OCI-LY7 (cell line): ENCODE measurements around the gene CHRNA4. TPM values are rescaled to one million over a fixed set of nuclear protein-coding genes. Genes with fewer than 3 reads are reported as not detected.

Source experiments
- BruUV-seq: library from RNA; stranded (reverse); fragments of 400-500 nt; replicated peaks from 2 replicates; lab custom pipeline; 2021; lab: Mats Ljungman, UMichigan
- CTCF ChIA-PET: fragments of 300-600 bp; sonication (Branson Sonifier 250); formaldehyde crosslinking; loops from one replicate; lab custom pipeline; 2022; ENCODE audit warnings: antibody characterized with exemption; ENCODE audit not compliant: unreplicated experiment; lab: Charles Lee
- POLR2A ChIA-PET: fragments of 300-600 bp; sonication (Branson Sonifier 250); formaldehyde crosslinking; loops from one replicate; lab custom pipeline; 2022; ENCODE audit warnings: antibody characterized with exemption; lab: Charles Lee
- DNase-seq: peaks from one replicate; pipeline ENCODE4 v3.0.0-alpha.2; 2015; ENCODE audit warnings: low spot score
- H2AFZ ChIP-seq: fragments of 200-600 bp; sonication (generic), shearing (Covaris generic); 2 replicates; pipeline ENCODE4 v1.6.1; 2014; ENCODE audit warnings: mild to moderate bottlenecking, antibody characterized with exemption, low read length, moderate library complexity
- H3K27ac ChIP-seq: fragments of 200-600 bp; sonication (generic); 2 replicates; pipeline ENCODE4 v1.5.1; 2014; ENCODE audit warnings: mixed run types, low read depth, mild to moderate bottlenecking, moderate library complexity, low read length, inconsistent platforms; ENCODE audit not compliant: poor library complexity, severe bottlenecking
- H3K36me3 ChIP-seq: fragments of 200-600 bp; sonication (generic); 2 replicates; pipeline ENCODE4 v1.6.1; 2014; ENCODE audit warnings: mild to moderate bottlenecking, antibody characterized with exemption, low read length, moderate library complexity, mixed read lengths; ENCODE audit not compliant: insufficient read depth
- H3K4me1 ChIP-seq: fragments of 200-600 bp; sonication (generic); 2 replicates; pipeline ENCODE4 v1.5.1; 2014; ENCODE audit warnings: mild to moderate bottlenecking, low read length; ENCODE audit not compliant: insufficient read depth, poor library complexity, severe bottlenecking
- H3K4me2 ChIP-seq: fragments of 200-600 bp; sonication (generic); 2 replicates; pipeline ENCODE4 v1.6.1; 2014; ENCODE audit warnings: mild to moderate bottlenecking, low read length
- H3K4me3 ChIP-seq: fragments of 200-600 bp; sonication (generic); 2 replicates; pipeline ENCODE4 v1.5.1; 2014; ENCODE audit warnings: mild to moderate bottlenecking, low read depth, low read length; ENCODE audit not compliant: poor library complexity, severe bottlenecking
- H3K79me2 ChIP-seq: fragments of 200-600 bp; sonication (generic); 2 replicates; pipeline ENCODE4 v1.6.1; 2016; ENCODE audit warnings: low read depth, mild to moderate bottlenecking, low read length, moderate library complexity, mixed read lengths; ENCODE audit not compliant: insufficient read depth
- H3K9me2 ChIP-seq: fragments of 200-600 bp; sonication (generic); 2 replicates; pipeline ENCODE4 v1.6.1; 2016; ENCODE audit warnings: mild to moderate bottlenecking, low read length, mixed read lengths; ENCODE audit not compliant: insufficient read depth
- H3K9me3 ChIP-seq: fragments of 200-600 bp; sonication (generic); 2 replicates; pipeline ENCODE4 v1.6.1; 2014; ENCODE audit warnings: mild to moderate bottlenecking, mixed run types, low read length, mixed read lengths
- H4K20me1 ChIP-seq: fragments of 200-600 bp; sonication (generic); 2 replicates; pipeline ENCODE4 v1.6.1; 2014; ENCODE audit warnings: mild to moderate bottlenecking, antibody characterized with exemption, low read length, moderate library complexity, mixed read lengths; ENCODE audit not compliant: insufficient read depth
- CTCF ChIP-seq: fragments of 200-600 bp; sonication (generic); conservative IDR thresholded peaks from 2 replicates; pipeline ENCODE4 v1.5.1; 2014; ENCODE audit warnings: mild to moderate bottlenecking, antibody characterized with exemption, low read length, moderate library complexity, mixed read lengths
- EZH2phosphoT487 ChIP-seq: fragments of 200-600 bp; sonication (generic); IDR thresholded peaks from 2 replicates; pipeline ENCODE4 v1.6.1; 2018; ENCODE audit warnings: low read depth, borderline replicate concordance, mild to moderate bottlenecking, mixed run types, antibody characterized with exemption, low read length, moderate library complexity, mixed read lengths
- intact Hi-C: fragments of 100-400 bp; cut with micrococcal nuclease; formaldehyde crosslinking; loops from one replicate; pipeline ENCODE4 v1.10.0; 2022; ENCODE audit not compliant: unreplicated experiment
- total RNA-seq, 2 experiments: library from RNA; depleted of rRNA in 1 of 2; stranded (reverse); fragments of >200 nt in 1 of 2; shearing (Covaris generic) in 1 of 2; gene quantifications; 2 replicates each; pipeline ENCODE4 v1.2.3, GENCODE V29; 2014 to 2022

CHRNA4 gene
- total RNA-seq, 2 experiments from 2014 or later = not detected

- POLR2A ChIA-PET = no interaction called here
- no TSS peak for BruUV-seq
- Histone ChIP-seq H3K27ac (no peak overlapping the region), H3K4me3 (no peak overlapping the region), H3K79me2 (no peaks in the 10 kb centered on the region), H3K4me1 (no peaks in the 10 kb centered on the region), H3K36me3 (no peaks in the 10 kb centered on the region), H2AFZ (no peak overlapping the region), H3K9me3 (no peaks in the 10 kb centered on the region), H3K4me2 (no peak overlapping the region), H4K20me1 (no peaks in the 10 kb centered on the region), H3K9me2 (no peaks in the 10 kb centered on the region)
- TF ChIP-seq EZH2phosphoT487 (no peak), CTCF (no peak)
- intact Hi-C loops = no loop called here
- DNase-seq = no peak
- CTCF ChIA-PET = no interaction called here
Observed at GRCh38 chr20:63351326-63351700, 9.8 kb downstream of the CHRNA4 start.

GRCh38 chr20:63350597-63351325 lies 10.4 kb downstream of the CHRNA4 start:
- ChIA-PET CTCF (no interaction called here), POLR2A (no interaction called here)
- no TSS peak for BruUV-seq
- no peak overlapping the region for H3K27ac ChIP-seq
- H3K9me2 ChIP-seq = no peaks in the 10 kb centered on the region
- H3K36me3 ChIP-seq = no peaks in the 10 kb centered on the region
- H3K79me2 ChIP-seq = no peaks in the 10 kb centered on the region
- no peak overlapping the region for H3K4me2 ChIP-seq
- intact Hi-C loops = no loop called here
- TF ChIP-seq CTCF = no peak
- TF ChIP-seq EZH2phosphoT487 = no peak
- H3K4me3 ChIP-seq = no peak overlapping the region
- no peak for DNase-seq
- H3K9me3 ChIP-seq = no peaks in the 10 kb centered on the region
- no peak overlapping the region for H2AFZ ChIP-seq
- H4K20me1 ChIP-seq = no peaks in the 10 kb centered on the region
- no peaks in the 10 kb centered on the region for H3K4me1 ChIP-seq

GRCh38 chr20:63350196-63350595 lies 11.0 kb downstream of the CHRNA4 start:
- TF ChIP-seq EZH2phosphoT487 (no peak), CTCF (no peak)
- BruUV-seq = no TSS peak
- Histone ChIP-seq H4K20me1 (no peaks in the 10 kb centered on the region), H3K4me2 (no peak overlapping the region), H3K36me3 (no peaks in the 10 kb centered on the region), H3K4me1 (no peaks in the 10 kb centered on the region), H3K79me2 (no peaks in the 10 kb centered on the region), H3K27ac (no peak overlapping the region), H3K4me3 (no peak overlapping the region), H3K9me3 (no peaks in the 10 kb centered on the region), H3K9me2 (no peaks in the 10 kb centered on the region), H2AFZ (no peak overlapping the region)
- CTCF ChIA-PET = no interaction called here
- intact Hi-C loops = no loop called here
- no peak for DNase-seq
- POLR2A ChIA-PET = no interaction called here
